Cardiac fibroblast (primary cell): ENCODE measurements around the gene GNAZ.

Experiments used
- DNase-seq, 2 donors: peaks; one replicate each; pipeline versions ENCODE4 v3.0.0 to v3.0.0-alpha.2; 2010; ENCODE audit warnings: low read depth in 2 of 2
- H3K4me3 ChIP-seq, 2 donors: replicated peaks in 1 of 2; 1 replicate in 1 of 2; 2 replicates in 1 of 2; pipeline ENCODE4 v1.5.1; 2011; ENCODE audit warnings: low read depth in 2 of 2, low read length in 2 of 2, mild to moderate bottlenecking in 2 of 2, moderate library complexity in 1 of 2
- TF ChIP-seq, protein P1 (sequence below): IDR thresholded peaks from one replicate; pipeline ENCODE4 v1.5.1; 2011; ENCODE audit warnings: low read depth, mild to moderate bottlenecking, low read length, inconsistent platforms

The GNAZ gene

DNA sequence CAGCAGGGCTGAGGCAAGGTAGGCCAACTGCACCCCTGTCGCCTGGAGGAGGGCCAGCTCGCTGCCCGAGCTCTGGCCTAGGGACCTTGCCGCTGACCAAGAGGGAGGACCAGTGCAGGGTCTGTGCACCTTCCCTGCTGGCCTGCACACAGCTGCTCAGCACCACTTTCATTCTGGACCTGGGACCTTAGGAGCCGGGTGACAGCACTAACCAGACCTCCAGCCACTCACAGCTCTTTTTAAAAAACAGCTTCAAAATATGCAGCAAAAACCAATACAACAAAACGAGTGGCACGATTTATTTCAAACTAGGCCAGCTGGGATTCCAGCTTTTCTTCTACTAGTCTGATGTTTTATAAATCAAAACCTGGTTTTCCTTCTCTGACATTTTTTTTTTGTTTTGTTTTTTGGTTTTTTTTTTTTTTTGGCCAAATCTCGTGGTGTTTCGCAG lies 53.5 kb downstream of the GNAZ start:
- TF ChIP-seq, protein P1, sequence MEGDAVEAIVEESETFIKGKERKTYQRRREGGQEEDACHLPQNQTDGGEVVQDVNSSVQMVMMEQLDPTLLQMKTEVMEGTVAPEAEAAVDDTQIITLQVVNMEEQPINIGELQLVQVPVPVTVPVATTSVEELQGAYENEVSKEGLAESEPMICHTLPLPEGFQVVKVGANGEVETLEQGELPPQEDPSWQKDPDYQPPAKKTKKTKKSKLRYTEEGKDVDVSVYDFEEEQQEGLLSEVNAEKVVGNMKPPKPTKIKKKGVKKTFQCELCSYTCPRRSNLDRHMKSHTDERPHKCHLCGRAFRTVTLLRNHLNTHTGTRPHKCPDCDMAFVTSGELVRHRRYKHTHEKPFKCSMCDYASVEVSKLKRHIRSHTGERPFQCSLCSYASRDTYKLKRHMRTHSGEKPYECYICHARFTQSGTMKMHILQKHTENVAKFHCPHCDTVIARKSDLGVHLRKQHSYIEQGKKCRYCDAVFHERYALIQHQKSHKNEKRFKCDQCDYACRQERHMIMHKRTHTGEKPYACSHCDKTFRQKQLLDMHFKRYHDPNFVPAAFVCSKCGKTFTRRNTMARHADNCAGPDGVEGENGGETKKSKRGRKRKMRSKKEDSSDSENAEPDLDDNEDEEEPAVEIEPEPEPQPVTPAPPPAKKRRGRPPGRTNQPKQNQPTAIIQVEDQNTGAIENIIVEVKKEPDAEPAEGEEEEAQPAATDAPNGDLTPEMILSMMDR: no peak
- DNase-seq: no peak
- H3K4me3 ChIP-seq: no peak overlapping the region

DNA sequence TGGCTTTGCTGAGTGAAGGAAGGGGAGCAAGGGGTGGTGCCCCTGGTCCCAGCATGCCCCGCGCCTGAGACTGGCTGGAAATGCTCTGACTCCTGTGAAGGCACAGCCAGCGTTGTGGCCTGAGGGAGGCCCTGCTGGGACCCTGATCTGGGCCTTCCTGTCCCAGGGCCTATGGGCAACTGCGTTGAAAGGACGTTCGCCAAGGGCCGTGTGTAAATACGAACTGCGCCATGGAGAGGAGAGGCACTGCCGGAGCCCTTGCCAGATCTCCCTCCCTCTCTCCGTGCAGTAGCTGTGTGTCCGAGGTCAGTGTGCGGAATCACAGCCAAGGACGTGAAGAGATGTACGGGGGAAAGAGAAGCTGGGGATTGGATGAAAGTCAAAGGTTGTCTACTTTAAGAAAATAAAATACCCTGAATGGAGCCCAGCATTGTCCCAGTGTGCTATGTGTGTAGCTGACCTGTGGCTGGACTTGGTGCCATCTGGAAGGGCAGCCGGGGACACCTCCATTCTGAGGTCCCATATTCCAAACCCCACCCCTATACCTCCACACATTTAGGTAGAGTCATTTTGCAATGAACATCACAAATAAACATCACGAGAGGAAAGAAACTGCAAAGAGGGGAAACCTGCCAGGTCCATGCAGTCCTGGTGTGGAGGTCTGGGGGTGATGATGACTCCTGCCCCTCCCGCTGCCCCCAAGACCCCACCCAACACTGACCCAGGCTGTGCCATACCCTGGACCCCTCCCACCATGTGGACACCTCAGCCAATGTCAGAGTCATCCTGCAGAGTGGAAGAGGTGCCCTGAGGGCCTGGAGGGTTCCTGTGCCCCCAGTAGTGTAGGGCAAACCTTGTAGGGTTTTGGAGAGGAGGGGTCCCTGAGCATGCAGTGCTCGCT lies 54.5 kb downstream of the GNAZ start:
- TF ChIP-seq, protein P1: no peak
- no peak for DNase-seq
- H3K4me3 ChIP-seq: no peak overlapping the region

DNA sequence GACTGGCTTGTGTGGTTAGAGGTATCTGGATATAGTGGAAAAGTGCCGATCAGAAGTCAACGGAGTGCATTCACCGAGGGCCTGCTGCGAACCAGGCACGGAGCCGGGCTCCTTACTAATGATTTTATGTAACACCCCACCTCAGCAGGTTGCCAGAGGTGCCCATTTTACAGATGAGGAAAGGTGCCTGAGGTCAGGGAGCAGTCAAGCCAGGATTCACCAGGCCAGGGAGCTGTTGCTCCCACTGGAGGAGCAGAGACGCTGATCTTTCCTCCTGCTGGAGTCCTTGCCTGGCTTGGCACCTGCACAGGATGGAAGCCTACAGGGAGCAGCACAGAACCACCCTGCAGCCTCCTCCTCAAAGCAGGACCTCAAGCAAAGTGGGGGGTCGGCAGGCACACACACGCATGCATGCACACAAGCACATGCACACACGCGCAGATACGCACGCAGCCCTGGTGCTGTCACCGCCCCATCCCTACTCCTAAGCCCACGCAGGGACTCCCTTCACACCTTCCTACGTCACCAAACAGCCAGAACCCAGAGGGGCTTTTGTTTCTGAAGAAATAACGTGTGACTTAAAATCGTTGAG lies 55.3 kb downstream of the GNAZ start:
- no peak for DNase-seq
- H3K4me3 ChIP-seq: no peak overlapping the region
- TF ChIP-seq, protein P1: no peak

DNA sequence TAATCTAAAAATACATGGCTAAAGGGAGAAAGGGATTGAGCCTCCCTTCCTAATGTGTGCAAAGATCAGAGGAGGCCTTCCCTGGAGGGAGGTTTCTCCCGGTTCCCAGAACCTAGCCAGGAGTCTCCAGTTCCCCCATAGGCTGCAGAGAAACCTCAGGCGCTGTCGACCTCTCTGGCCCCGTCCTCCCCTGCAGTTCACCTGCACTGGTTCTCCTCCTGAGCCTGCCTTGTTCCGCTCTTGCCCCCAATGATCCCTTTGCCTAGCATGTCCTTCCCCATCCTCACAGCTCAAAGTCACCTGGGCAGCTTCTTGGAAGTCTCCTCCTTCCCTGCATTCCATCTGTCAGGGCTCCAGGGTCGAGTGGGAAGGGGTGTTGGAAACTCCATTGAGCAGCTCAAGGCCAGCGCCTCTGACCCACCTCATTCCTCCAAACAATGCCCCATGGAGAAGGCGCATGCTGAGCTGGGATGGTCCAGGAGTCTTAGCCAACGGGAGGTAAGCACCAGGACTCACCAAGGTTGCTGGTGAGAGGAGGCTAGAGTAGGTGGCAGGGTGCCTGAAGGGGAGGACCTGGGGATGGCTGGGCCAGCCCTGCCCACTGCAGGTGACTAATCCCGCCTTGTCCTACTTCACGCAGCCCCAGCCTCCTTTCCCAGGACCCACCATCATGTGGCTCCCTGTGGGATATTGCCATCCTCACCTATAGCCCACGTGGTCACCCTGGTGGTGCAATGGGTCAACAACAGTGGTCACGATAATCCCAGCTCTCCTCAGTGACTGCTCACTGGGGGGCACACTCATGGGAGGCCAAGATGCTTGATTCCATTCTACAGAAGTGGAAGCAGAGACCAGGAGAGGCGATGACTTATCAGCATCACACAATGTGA lies 56.1 kb downstream of the GNAZ start:
- no peak for DNase-seq
- no peak overlapping the region for H3K4me3 ChIP-seq
- TF ChIP-seq, protein P1: no peak

DNA sequence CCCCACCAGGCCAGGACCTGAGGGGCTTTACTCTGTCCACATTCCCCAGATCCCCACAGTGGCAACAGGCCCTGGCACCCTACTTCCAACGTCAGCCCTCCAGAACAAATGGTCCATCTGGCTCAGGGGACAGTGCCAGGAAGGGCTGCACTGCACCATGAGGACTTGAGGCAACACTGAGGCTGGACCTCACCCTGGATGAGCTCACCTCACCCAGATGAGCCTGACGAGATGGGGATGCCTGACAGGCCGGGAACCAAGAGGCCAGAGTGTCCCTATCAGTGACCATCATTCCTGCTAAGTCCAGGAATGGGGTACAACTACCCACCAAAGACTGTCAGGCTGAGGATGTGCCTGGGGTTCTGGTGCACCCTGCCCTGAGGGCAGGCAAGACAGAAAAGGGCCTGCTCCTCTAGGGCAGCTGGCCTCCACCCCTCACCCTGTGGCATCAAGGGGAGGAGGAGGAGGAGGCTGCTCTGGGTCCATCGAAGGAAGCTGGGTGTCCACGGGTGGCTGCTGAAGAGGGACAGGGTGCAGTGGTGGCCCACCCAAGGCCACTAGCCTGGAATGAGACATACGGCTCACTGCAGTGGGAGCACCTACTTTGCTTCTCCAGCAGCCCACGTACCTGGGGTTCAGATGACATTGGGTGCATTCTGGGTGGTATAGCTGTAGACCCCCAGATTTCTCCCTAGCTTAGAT lies 56.9 kb downstream of the GNAZ start:
- TF ChIP-seq, protein P1: no peak
- H3K4me3 ChIP-seq: no peak overlapping the region
- no peak for DNase-seq

DNA sequence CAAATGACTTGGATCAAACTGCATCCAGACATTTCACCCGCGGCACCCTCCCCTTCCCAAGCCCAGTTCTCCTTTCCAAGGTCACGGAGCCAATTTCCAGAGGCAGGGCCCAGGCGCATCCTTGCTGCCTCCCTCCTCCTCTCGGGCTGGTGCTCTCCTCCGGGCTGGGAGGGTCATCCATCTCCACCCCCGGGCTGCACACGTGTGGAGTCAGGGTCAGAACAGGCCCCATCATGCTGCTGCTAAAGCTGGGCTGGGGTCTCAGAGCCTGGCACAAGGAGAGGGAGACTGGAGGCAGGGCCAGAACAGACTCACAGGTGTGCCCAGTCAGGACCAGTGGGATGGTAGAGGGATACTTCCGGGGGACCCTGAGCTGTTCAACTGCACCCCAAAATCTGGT lies 57.5 kb downstream of the GNAZ start:
- TF ChIP-seq, protein P1: no peak

More for the DNA sequence above, 57.5 kb downstream of the GNAZ start:
- H3K4me3 ChIP-seq: no peak overlapping the region
- no peak for DNase-seq
